ENCODE measurements around the gene BLTP2.
"Not testable (repeated sequence)": the region's sequence is repeated elsewhere in the genome, so short reads cannot be mapped to it uniquely, and the experiment has no call there.

BLTP2 gene

DNA sequence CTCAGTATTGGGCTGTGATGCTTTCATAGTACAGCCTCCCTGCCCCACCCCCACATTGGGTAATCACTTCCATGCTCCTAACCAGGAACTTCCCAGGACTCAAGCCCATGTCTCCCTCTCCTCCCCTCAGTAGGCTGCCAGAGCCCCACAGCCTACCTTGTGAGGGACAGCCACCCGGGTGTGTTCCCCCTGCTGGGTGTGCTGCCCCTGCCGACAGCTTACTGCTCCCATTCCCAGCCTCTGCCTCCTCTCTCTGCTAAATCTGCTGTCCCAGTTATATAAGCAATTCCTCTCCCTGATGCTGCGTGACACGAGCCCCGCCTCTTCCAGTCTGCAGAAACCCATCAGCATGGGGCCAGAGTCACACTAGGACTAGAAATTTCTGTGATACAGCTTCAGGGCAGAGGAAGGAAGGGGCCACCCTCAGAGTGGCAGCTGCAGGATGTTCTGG, 31.0 kb downstream of the BLTP2 start, which contains the start of gene RSKR:
Gene RSKR, minus strand, starts transcription at position 255 of the 451 bp plus-strand sequence. Its CDS starts 24 bp downstream, at position 231.
- no peak within 1 kb of the TSS for H3K4me3 ChIP-seq (ENCODE audit: low read depth, low read length)
- no peak for DNase-seq (ENCODE audit: low read depth, low spot score)
- ChIA-PET CTCF (interaction anchor here (1.4 to 7.2 kb wide), 6 partner anchors 10 to 119 kb away, joined by 6 to 100 read pairs (median 22); partner anchors contain the start of gene BLTP2), POLR2A (no interaction called here)
- TF ChIP-seq, protein P1, sequence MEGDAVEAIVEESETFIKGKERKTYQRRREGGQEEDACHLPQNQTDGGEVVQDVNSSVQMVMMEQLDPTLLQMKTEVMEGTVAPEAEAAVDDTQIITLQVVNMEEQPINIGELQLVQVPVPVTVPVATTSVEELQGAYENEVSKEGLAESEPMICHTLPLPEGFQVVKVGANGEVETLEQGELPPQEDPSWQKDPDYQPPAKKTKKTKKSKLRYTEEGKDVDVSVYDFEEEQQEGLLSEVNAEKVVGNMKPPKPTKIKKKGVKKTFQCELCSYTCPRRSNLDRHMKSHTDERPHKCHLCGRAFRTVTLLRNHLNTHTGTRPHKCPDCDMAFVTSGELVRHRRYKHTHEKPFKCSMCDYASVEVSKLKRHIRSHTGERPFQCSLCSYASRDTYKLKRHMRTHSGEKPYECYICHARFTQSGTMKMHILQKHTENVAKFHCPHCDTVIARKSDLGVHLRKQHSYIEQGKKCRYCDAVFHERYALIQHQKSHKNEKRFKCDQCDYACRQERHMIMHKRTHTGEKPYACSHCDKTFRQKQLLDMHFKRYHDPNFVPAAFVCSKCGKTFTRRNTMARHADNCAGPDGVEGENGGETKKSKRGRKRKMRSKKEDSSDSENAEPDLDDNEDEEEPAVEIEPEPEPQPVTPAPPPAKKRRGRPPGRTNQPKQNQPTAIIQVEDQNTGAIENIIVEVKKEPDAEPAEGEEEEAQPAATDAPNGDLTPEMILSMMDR (IDR thresholded peaks at IDR 0.05; ENCODE audit: insufficient read depth, low read length, missing control alignments), result no peak

DNA sequence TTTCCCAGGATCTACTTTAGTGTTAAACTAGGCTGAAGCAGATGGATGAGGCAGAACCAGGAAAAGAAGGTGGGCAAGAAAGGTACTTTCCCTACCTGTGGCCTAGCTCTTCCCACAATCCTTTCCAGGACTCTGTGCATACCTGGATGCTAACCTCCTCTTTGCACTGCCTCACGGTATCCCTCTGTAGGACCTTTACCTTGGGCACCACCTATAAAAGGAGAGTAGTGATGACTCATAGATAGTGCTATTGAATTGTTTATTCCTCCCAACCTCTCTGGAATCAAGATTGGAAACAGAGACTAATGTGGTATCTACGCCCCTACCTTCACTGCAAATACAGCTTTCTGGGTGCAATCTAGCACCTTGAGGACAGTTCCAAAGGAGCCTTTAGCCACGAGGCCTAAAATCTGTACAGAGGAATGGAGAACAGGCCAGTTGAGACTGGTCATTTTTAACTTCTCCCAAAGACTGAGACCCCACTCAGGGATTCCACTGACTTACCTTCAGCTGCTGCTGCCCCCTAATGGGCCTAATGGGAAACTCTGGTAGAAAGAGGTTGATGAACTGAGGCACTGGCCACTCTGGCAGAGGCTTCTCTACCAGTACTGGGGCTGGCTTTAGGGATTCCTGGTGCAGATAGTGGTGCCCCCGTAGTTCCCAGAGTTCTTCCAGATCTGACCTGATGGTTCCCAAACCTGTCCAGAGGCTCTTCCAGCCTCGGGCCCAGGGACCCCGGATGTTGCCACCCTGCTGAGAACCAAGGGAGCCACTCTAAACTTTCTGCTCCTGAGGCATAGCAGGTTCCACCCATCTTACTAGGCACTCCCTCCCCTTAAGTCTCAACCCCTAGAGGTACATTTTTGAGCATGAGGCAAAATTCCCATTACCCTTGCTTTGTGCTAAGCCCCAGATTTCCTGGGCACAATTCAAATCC, 31.8 kb downstream of the BLTP2 start:
- DNase-seq (ENCODE audit: low read depth, low spot score), result no peak
- ChIA-PET CTCF (interaction anchor here (0.6 to 7.2 kb wide), 26 partner anchors 10 to 347 kb away, joined by 3 to 100 read pairs (median 4); partner anchors contain the start of genes BLTP2, PIGS and SPAG5), POLR2A (no interaction called here)
- TF ChIP-seq, protein P1 (IDR thresholded peaks at IDR 0.05; ENCODE audit: insufficient read depth, low read length, missing control alignments), result peak; percentile 69
- no peak overlapping the region for H3K4me3 ChIP-seq (ENCODE audit: low read depth, low read length)

- CTCF ChIA-PET, result interaction anchor here (0.6 to 7.2 kb wide), 26 partner anchors 9 to 346 kb away, joined by 3 to 100 read pairs (median 4); partner anchors contain the start of genes BLTP2, PIGS and SPAG5
- TF ChIP-seq, protein P1 (IDR thresholded peaks at IDR 0.05; ENCODE audit: insufficient read depth, low read length, missing control alignments), result no peak
- POLR2A ChIA-PET, result no interaction called here
- no peak for DNase-seq (ENCODE audit: low read depth, low spot score)
- H3K4me3 ChIP-seq (ENCODE audit: low read depth, low read length), result no peak overlapping the region
Observed at GRCh38 chr17:28612531-28612930, 32.4 kb downstream of the BLTP2 start.

DNA sequence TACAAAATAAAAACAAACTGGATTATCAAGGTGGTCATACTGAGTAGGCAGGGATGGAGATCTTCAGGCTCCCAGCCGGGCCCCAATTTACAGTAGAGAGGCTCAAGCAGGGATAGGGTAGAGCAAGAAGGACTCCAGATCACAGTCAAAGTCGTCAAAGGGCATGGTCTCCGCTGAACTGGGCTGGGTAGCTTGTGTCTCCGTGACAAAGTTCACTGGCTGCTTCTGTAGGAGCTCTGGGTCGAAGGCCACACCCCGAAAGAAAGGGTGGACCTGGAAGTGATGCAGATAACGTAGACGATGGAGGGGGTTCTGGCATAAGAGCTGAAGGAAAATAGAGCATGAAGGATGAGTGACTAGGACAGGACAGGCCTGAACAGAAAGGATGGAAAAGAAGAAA, 34.6 kb downstream of the BLTP2 start:
- H3K4me3 ChIP-seq (ENCODE audit: low read depth, low read length), result no peak overlapping the region
- TF ChIP-seq, protein P1 (IDR thresholded peaks at IDR 0.05; ENCODE audit: insufficient read depth, low read length, missing control alignments), result no peak
- DNase-seq (ENCODE audit: low read depth, low spot score), result no peak
- ChIA-PET CTCF (interaction anchor here (0.9 to 7.2 kb wide), 10 partner anchors 9 to 116 kb away, joined by 3 to 100 read pairs (median 5); partner anchors contain the start of gene BLTP2), POLR2A (interaction anchor here (1.1 to 1.3 kb wide), 2 partner anchors 11 to 62 kb away, joined by 3 to 5 read pairs; no protein-coding TSS in a partner anchor)

- POLR2A ChIA-PET; H3K4me3 ChIP-seq (ENCODE audit: low read depth, low read length); DNase-seq (ENCODE audit: low read depth, low spot score): not testable (repeated sequence)
- CTCF ChIA-PET, result interaction anchor here (0.6 kb wide), 1 partner anchor 9 kb away, joined by 3 read pairs; no protein-coding TSS in a partner anchor
Observed at GRCh38 chr17:28604031-28604430, 40.9 kb downstream of the BLTP2 start.

- DNase-seq (ENCODE audit: low read depth, low spot score), result peak; percentile 63
- CTCF ChIA-PET, result interaction anchor here (1.5 to 2.3 kb wide), 3 partner anchors 10 to 105 kb away, joined by 5 to 9 read pairs (median 6); no protein-coding TSS in a partner anchor
- H3K4me3 ChIP-seq (ENCODE audit: low read depth, low read length), result peak overlapping the region; percentile 83
- POLR2A ChIA-PET, result interaction anchor here (1.0 to 1.2 kb wide), 2 partner anchors 12 to 29 kb away, joined by 3 read pairs; no protein-coding TSS in a partner anchor
- TF ChIP-seq, protein P1 (IDR thresholded peaks at IDR 0.05; ENCODE audit: insufficient read depth, low read length, missing control alignments), result no peak
Observed at GRCh38 chr17:28599311-28600184, 45.4 kb downstream of the BLTP2 start.

Data from AG04449 (cell line).